Measurements from ENCODE around the gene LSM3. TPM values are rescaled to one million over a fixed set of nuclear protein-coding genes. Genes with fewer than 3 reads are reported as not detected.
A peak's percentile ranks its signal among the peaks of the same experiment; 100 is the strongest.

Gene LSM3
- total RNA-seq, 2 experiments from 2014 or later, result 22.1 to 22.9 TPM

DNA sequence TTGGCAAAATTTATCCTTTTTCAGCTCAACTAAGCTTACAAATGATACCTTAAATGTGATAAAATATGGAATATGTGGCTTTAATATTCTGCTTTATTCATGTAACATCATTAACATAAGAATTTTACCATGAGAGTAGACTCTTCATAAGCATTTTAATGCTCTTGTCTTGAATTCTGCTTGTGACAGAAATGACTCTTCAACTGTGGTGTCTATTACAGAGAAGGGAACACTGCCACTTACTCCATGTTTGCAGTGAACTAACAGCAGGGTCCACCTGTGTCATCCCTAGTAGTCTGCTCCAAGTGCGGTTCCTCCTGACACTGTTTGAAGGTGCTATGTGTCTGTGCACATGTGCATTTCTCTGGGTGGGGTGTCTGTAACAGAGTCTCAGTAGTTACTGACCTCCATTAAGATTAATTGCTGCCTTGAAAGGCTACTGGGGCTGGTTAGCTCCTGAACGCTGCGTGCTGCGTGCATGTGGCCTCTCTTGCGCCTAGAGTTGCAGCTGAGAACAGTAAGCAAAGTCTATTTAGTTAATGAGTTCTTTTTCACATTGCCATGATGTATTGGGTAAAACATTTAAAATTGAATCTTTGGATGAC is 8.3 kb downstream of the LSM3 start:
- H3K27me3 Mint-ChIP-seq, result no peaks in the 10 kb centered on the region
- DNase-seq, result no peak
- H3K36me3 Mint-ChIP-seq, result peaks cover 58% of the 10 kb centered on the region
- ChIA-PET POLR2A (no interaction called here), CTCF (no interaction called here)
- H3K4me1 Mint-ChIP-seq (ENCODE audit: low read depth), result peaks cover 62% of the 10 kb centered on the region
- intact Hi-C loops (cut with micrococcal nuclease), result no loop called here
- H3K27ac Mint-ChIP-seq, result no peak overlapping the region
- no peak overlapping the region for H3K4me3 Mint-ChIP-seq
- H3K9me3 Mint-ChIP-seq, result peaks cover 3% of the 10 kb centered on the region

DNA sequence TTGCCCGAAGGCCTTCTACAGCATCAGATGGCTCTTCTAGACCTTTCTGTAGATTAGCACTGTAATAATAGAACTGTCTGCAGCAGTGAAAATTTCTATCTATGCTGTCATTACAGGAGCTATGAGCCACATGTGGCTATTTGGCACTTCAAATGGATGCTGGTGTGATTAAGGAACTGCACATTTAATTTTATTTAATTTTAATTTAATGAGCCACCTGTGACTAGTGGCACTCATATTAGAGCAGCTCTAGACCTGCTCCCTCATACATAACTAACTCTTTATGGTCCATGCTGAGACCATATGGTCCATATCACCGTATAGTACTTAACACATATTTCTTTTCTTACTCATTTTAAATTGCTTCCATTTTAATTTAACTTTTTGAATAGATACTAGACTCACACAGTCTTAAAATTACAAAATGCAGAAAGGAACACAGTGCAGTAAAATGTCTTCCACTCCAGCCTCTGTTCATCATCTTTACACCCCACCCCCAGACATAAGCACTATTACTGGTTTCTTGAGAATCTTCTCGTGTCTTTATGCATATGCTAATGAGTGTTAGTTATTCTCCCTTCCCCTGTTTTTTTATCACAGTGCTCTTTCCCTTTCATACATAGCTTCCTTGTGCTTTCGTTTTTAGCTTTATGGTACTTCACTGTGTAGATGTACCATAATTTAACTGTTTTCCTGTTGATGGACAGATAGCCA is 9.6 kb downstream of the LSM3 start:
- no peak overlapping the region for H3K27ac Mint-ChIP-seq
- H3K27me3 Mint-ChIP-seq, result no peaks in the 10 kb centered on the region
- DNase-seq, result no peak
- H3K9me3 Mint-ChIP-seq, result peaks cover 3% of the 10 kb centered on the region
- intact Hi-C loops (cut with micrococcal nuclease), result no loop called here
- H3K4me1 Mint-ChIP-seq (ENCODE audit: low read depth), result peaks cover 65% of the 10 kb centered on the region
- ChIA-PET CTCF (interaction anchor here (0.5 to 1.3 kb wide), 3 partner anchors 9 to 292 kb away, joined by 3 read pairs; partner anchors contain the start of gene LSM3), POLR2A (interaction anchor here (1.0 kb wide), 1 partner anchor 10 kb away, joined by 3 read pairs; the partner anchor contains the start of genes LSM3 and XPC)
- H3K36me3 Mint-ChIP-seq, result peaks cover 47% of the 10 kb centered on the region
- no peak overlapping the region for H3K4me3 Mint-ChIP-seq

DNA sequence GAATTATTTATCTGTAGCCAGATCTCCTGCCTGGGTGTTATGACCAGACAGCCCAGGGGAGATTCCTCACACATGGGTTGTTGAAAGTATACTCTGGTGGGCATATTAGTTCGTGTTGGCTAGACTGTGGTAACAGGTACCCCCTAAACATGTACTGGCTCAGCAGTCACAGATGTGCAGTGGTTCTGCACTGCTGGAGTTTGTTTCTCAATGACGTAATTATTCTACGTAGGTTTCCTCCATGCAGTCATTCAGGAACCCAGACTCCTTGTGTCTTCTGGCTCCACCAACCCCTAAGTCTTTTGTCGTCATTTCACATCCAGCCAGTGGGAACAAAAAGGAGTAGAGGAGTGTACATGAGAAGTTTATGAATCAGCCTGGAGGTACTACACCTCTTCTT is 16.2 kb downstream of the LSM3 start:
- CTCF ChIA-PET, result interaction anchor here (1.7 kb wide), 1 partner anchor 10 kb away, joined by 16 read pairs; no protein-coding TSS in a partner anchor
- Mint-ChIP-seq H3K27ac (no peak overlapping the region), H3K27me3 (no peaks in the 10 kb centered on the region), H3K4me3 (no peak overlapping the region), H3K36me3 (peaks cover 25% of the 10 kb centered on the region), H3K9me3 (peaks cover under 1% of the 10 kb centered on the region), H3K4me1 (ENCODE audit: low read depth) (peaks cover 31% of the 10 kb centered on the region)
- no peak for DNase-seq
- POLR2A ChIA-PET, result no interaction called here
- intact Hi-C loops (cut with micrococcal nuclease), result no loop called here

DNA sequence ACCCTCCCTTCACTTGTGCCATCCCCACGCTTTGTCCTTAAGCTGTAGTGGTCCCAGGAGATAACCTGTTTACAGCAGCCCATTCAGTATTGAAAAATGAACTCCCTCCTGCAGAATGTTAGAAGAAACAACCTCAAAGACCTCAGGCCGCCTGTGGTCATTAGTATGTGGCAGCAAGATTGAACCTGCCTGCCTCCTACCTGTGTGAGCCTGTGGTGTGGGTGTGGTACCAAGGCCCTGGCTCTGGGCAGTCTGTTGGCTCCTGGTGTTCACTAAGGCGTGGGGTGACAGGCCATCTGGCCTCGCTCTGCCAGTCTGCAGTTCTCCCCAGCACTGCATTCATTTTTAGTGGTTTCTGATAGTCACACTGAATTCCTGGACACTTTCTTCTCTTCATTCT is 21.0 kb downstream of the LSM3 start:
- Mint-ChIP-seq H3K36me3 (peaks cover 18% of the 10 kb centered on the region), H3K9me3 (no peaks in the 10 kb centered on the region), H3K27me3 (no peaks in the 10 kb centered on the region), H3K27ac (no peak overlapping the region), H3K4me3 (no peak overlapping the region), H3K4me1 (ENCODE audit: low read depth) (peaks cover 2% of the 10 kb centered on the region)
- intact Hi-C loops (cut with micrococcal nuclease), result no loop called here
- DNase-seq, result no peak
- ChIA-PET CTCF (no interaction called here), POLR2A (no interaction called here)

DNA sequence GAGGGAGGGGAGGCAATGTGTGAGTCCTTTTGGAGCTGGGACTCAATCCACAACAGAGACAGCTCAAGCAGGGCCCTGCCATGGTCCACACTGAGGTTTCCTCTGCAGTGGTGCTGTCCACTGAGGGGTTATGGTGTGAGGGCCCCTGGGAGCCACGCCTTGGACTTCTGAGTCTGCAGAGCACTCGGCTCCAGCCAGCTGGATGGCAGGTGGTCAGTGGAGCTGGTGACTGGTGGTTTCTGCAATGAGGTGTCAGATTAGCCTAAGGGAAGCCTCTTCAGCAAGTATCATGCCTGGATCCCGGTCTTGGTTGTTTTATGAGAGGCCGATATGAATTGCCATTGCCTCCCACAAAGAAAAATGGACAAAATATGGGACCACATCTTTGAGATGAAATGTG is 21.7 kb downstream of the LSM3 start:
- H3K27ac Mint-ChIP-seq, result no peak overlapping the region
- CTCF ChIA-PET, result interaction anchor here (1.9 kb wide), 1 partner anchor 303 kb away, joined by 6 read pairs; no protein-coding TSS in a partner anchor
- H3K4me1 Mint-ChIP-seq (ENCODE audit: low read depth), result peaks cover 2% of the 10 kb centered on the region
- no peak for DNase-seq
- H3K4me3 Mint-ChIP-seq, result no peak overlapping the region
- POLR2A ChIA-PET, result interaction anchor here (0.6 to 0.8 kb wide), 2 partner anchors 21 to 479 kb away, joined by 3 to 6 read pairs; partner anchors contain the start of gene LSM3
- no peaks in the 10 kb centered on the region for H3K9me3 Mint-ChIP-seq
- intact Hi-C loops (cut with micrococcal nuclease), result no loop called here
- H3K27me3 Mint-ChIP-seq, result no peaks in the 10 kb centered on the region
- peaks cover 18% of the 10 kb centered on the region for H3K36me3 Mint-ChIP-seq

DNA sequence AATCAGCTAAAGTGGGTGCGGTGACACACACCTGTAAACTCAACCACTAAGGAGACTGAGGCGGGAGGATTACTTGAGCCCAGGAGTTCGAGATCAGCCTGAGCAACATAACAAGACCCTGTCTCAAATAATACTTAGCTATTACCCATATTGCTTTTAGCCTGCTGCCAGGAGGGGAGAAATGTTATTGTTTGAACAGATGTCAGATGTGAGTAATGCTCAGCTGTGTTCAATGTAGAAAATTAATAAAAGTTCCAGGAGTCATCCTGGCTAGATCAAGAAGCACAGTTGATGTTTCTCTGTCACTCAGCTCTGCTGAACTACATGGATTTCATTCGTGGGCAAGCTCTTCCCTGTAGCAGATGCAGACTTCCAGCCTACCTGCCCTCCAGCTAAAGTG is 22.2 kb downstream of the LSM3 start:
- Mint-ChIP-seq H3K4me1 (ENCODE audit: low read depth) (peaks cover 2% of the 10 kb centered on the region), H3K4me3 (no peak overlapping the region), H3K36me3 (peaks cover 18% of the 10 kb centered on the region), H3K27me3 (no peaks in the 10 kb centered on the region), H3K9me3 (no peaks in the 10 kb centered on the region), H3K27ac (no peak overlapping the region)
- ChIA-PET CTCF (interaction anchor here (0.6 to 1.9 kb wide), 4 partner anchors 11 to 304 kb away, joined by 3 to 6 read pairs (median 4); partner anchors contain the start of genes LSM3 and XPC), POLR2A (interaction anchor here (0.8 kb wide), 1 partner anchor 22 kb away, joined by 3 read pairs; the partner anchor contains the start of gene LSM3)
- intact Hi-C loops (cut with micrococcal nuclease), result no loop called here
- DNase-seq, result no peak

DNA sequence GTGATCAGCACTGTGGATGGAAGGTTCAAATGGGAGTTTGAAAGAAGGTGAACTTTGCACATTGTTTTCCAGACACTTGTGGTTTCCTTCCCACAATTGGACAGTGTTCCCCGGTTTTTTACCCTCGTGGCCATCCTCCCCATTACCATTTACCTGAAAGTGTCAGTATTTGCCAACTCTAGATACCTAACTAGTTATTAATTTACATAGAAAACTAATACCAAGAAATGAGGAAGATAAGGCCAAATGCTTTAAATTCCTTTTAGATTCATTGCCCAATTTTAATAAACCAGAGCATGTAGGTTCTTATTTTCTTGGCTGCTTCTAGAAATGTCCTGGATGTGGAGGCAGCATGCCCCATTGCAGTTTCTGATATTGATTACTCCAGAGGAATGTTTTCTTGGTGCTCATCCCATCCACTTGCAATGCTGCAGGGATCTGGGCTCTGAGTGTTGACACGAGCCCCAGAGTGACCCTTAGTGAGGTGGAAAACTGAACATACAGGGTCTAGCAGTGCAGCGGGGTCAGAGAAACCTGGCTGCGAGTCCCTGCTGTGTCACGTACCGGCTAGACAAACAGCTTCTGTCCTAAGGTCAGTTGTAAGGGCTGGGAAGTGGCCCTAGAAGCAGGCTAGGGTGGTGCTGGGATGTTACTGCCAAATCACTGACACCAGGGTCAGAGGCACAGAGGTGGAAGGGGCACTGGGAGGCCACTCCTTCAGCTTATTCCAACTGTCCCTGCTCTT is 23.5 kb downstream of the LSM3 start:
- Mint-ChIP-seq H3K4me3 (no peak overlapping the region), H3K9me3 (no peaks in the 10 kb centered on the region), H3K27me3 (no peaks in the 10 kb centered on the region), H3K4me1 (ENCODE audit: low read depth) (peaks cover 2% of the 10 kb centered on the region), H3K36me3 (peaks cover 13% of the 10 kb centered on the region), H3K27ac (no peak overlapping the region)
- POLR2A ChIA-PET, result no interaction called here
- CTCF ChIA-PET, result interaction anchor here (1.1 to 3.5 kb wide), 5 partner anchors 9 to 305 kb away, joined by 3 to 43 read pairs (median 6); no protein-coding TSS in a partner anchor
- DNase-seq, result no peak
- intact Hi-C loops (cut with micrococcal nuclease), result loop anchor here (2.0 kb wide), 1 partner anchor 59 kb away; no protein-coding TSS in a partner anchor

DNA sequence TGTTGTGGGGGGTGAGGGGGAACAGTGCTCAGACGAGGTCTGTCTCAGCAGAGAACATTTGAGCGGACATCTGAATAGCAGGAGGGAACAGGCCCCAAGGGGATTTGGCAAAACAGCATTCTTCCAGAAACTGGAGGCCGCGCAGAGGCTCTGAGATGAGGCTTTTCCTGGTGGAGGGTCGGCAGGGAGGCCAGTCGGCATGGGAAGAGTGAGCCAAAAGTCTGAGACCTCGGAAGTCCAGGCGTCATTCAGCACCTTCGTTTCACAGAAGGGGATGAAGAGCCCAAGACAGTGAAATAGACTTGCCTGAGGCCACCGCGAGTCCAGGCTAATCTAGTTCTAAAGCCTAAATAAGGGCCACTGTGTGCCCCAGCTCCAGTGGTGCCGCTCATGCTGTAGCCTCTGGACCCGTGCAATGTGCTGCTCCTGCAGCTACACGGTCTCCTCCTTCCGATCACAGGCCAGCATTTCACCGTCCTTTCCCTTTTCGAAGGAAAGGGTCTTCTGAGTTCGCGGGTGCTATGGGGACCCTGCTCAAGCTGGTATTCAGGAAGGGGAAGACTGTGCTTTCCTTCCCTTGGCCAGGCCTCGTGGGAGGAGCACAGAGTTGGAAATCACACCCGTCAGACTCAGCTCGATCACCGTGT is 24.4 kb downstream of the LSM3 start:
- Mint-ChIP-seq H3K36me3 (peaks cover 12% of the 10 kb centered on the region), H3K27me3 (no peaks in the 10 kb centered on the region), H3K9me3 (no peaks in the 10 kb centered on the region), H3K4me3 (no peak overlapping the region), H3K27ac (no peak overlapping the region), H3K4me1 (ENCODE audit: low read depth) (peaks cover 2% of the 10 kb centered on the region)
- CTCF ChIA-PET, result interaction anchor here (0.6 to 3.5 kb wide), 57 partner anchors 10 to 780 kb away, joined by 3 to 43 read pairs (median 4); partner anchors contain the start of genes CCDC174 and LSM3
- POLR2A ChIA-PET, result interaction anchor here (1.0 kb wide), 1 partner anchor 24 kb away, joined by 4 read pairs; the partner anchor contains the start of genes LSM3 and XPC
- intact Hi-C loops (cut with micrococcal nuclease), result loop anchor here (1.0 to 2.0 kb wide), 2 partner anchors 58 to 265 kb away; no protein-coding TSS in a partner anchor
- no peak for DNase-seq

DNA sequence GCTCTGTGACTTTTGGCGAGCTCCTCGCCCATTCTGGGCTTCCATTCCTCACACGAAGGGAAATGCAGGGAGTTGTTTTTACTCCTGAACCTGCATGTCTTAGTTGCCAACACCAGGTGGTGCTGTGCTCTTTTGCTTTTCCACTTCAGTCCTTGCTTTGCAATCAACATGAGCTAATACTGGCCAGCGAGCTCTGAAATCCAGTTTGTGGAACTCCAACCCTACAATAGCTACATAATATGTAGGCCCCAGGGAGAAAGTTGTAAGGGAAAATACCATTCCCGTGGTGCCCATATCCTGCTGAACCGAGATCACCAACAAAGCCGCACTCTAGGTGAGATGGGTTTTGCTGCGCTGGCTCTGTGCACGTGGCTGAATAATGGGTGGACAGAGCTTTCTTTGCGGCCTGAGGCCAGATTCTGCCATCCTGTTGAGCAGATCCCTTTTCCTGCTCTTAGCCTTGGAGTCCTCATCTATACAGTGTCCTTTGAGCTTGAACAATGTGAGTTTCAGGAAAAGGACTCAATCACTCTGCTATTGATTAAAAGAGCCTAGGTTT is 25.0 kb downstream of the LSM3 start:
- Mint-ChIP-seq H3K4me1 (ENCODE audit: low read depth) (peaks cover 2% of the 10 kb centered on the region), H3K9me3 (no peaks in the 10 kb centered on the region), H3K4me3 (no peak overlapping the region), H3K36me3 (peaks cover 8% of the 10 kb centered on the region), H3K27me3 (no peaks in the 10 kb centered on the region), H3K27ac (no peak overlapping the region)
- DNase-seq, result peak; percentile 48
- POLR2A ChIA-PET, result interaction anchor here (1.0 kb wide), 1 partner anchor 25 kb away, joined by 4 read pairs; the partner anchor contains the start of genes LSM3 and XPC
- intact Hi-C loops (cut with micrococcal nuclease), result loop anchor here (1.0 to 2.0 kb wide), 2 partner anchors 57 to 265 kb away; no protein-coding TSS in a partner anchor
- CTCF ChIA-PET, result interaction anchor here (0.6 to 3.5 kb wide), 61 partner anchors 8 to 781 kb away, joined by 3 to 43 read pairs (median 4); partner anchors contain the start of genes CCDC174 and LSM3

DNA sequence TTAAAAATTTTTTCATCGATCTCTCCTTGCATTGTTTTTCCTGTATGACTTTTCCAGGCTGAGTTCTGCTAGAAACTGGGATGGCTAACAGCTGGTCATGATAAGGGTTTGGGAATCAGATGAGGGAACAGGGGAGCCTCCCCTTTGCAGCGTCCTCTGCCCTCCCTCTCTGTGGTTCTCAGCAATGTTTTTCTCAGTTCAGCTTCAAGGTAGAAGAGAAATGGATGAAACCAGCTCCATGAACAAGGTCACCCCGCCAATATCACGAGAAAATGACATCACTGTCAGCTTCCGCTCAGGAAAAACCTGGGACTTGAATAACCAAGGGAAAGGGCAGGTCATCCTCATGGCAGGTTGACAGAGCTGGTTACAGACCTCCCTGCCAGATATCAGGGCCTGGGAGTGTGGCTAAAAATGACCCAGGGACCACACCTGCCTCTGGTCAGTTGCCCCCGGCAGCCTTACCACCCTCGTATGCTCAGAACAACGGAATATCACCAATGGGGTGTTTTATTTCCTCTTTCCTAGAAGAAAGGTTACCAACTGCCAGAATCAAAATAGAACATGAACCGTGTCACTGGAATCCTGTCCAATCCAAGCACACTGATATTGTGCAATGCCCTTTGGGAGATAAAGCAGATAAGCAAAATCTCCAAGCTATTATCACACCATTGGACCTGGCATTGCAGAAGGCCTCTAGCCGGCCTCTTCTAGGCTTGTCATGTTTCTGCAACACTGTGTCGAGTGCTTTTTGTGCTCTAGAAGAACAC is 26.1 kb downstream of the LSM3 start:
- H3K27me3 Mint-ChIP-seq, result no peaks in the 10 kb centered on the region
- intact Hi-C loops (cut with micrococcal nuclease), result no loop called here
- H3K4me3 Mint-ChIP-seq, result no peak overlapping the region

More for the DNA sequence above, 26.1 kb downstream of the LSM3 start:
- Mint-ChIP-seq H3K36me3 (peaks cover 4% of the 10 kb centered on the region), H3K27ac (no peak overlapping the region), H3K4me1 (ENCODE audit: low read depth) (peaks cover 2% of the 10 kb centered on the region), H3K9me3 (no peaks in the 10 kb centered on the region)
- POLR2A ChIA-PET, result no interaction called here
- DNase-seq, result no peak
- CTCF ChIA-PET, result interaction anchor here (0.8 to 3.5 kb wide), 25 partner anchors 9 to 739 kb away, joined by 3 to 43 read pairs (median 6); partner anchors contain the start of gene LSM3

Data from activated CD4-positive, alpha-beta memory T cell treated with anti-CD3 and anti-CD28 coated beads for 36 hours (primary cell).